ENCODE results near the gene TNS3. TPM values are rescaled to one million over a fixed set of nuclear protein-coding genes. Genes with fewer than 3 reads are reported as not detected.
A peak's percentile ranks its signal among the peaks of the same experiment; 100 is the strongest.

The TNS3 gene
- total RNA-seq, 3 donors from 2014 or later, result 69.1 to 98.9 (median 69.9) TPM

DNA sequence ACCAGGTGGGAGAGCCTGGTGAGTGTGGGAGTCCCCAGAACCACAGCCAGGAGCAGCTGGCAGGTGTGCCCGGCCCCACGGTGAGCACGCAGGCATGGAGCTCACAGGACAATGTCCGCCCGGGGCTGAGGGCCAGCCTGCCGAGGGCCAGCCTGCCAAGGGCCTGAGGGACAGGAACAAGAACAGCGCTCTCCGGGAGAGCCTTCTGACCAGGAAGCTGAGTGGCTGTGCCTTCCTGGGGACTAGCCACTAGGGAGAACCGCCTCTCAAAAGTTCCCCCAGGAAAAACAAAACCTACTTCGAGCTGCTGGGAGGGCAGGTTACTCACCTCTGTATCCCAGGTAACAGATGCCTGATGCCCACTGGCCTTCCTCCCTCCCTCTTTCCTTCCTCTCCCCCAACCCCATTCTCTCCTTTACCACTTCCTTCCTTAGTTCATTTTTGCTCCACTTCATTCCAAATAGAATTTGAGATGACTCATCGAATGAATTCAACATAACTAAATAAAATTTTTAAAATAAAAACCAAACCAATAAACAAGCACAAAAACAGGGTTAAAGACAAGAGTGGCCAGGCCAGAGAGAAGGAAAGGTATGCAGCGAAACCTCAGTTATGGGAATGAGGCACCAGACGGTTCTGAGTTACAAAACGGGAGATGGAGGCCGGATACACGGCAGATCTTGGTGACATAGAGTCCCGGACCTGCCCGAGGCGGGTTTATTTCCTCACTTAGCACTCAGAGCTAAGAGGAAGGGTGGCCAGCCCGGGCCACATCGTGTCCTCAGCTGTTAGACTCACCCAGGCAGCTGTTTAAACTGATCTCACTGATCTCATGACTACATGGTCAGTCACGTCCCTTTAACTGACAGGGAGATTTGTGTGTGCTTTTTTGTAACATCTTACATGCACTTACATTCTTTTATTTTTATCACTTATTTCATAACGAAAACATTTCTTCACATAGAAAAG lies 128.5 kb downstream of the TNS3 start:
- TF ChIP-seq, protein P1, sequence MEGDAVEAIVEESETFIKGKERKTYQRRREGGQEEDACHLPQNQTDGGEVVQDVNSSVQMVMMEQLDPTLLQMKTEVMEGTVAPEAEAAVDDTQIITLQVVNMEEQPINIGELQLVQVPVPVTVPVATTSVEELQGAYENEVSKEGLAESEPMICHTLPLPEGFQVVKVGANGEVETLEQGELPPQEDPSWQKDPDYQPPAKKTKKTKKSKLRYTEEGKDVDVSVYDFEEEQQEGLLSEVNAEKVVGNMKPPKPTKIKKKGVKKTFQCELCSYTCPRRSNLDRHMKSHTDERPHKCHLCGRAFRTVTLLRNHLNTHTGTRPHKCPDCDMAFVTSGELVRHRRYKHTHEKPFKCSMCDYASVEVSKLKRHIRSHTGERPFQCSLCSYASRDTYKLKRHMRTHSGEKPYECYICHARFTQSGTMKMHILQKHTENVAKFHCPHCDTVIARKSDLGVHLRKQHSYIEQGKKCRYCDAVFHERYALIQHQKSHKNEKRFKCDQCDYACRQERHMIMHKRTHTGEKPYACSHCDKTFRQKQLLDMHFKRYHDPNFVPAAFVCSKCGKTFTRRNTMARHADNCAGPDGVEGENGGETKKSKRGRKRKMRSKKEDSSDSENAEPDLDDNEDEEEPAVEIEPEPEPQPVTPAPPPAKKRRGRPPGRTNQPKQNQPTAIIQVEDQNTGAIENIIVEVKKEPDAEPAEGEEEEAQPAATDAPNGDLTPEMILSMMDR (IDR thresholded peaks at IDR 0.05), result no peak
- Histone ChIP-seq H3K36me3 (ENCODE audit: low read depth) (no peaks in the 10 kb centered on the region), H3K9me3 (no peaks in the 10 kb centered on the region), H3K4me3 (no peak overlapping the region), H3K4me1 (ENCODE audit: low read depth) (peaks cover 39% of the 10 kb centered on the region)
- intact Hi-C loops (cut with DNase I, micrococcal nuclease), result no loop called here
- peak; percentile 62 to 80 (median 68) for DNase-seq
- peak; percentile 75 for ATAC-seq

DNA sequence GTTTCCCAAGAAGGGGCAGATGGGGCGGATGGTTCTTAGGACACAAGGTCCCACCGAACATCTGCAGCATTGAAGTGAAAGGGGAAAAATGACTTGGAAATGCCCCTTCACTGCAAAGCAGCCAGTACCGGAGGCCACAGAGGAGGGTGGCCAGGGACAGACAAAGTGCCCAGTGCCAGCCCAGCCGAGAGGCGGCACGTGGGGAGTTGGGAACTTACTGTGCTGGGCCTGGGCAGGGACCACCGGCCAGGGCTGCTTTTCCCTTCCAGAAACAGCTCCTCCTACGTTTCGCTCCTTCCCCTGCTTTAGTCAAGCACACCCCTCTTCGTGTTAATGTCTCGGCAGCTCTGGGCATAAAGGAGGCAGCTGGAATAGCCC lies 129.2 kb downstream of the TNS3 start:
- ATAC-seq (no peak), DNase-seq (no peak)
- intact Hi-C loops (cut with DNase I, micrococcal nuclease), result no loop called here
- Histone ChIP-seq H3K4me3 (no peak overlapping the region), H3K9me3 (no peaks in the 10 kb centered on the region), H3K4me1 (ENCODE audit: low read depth) (peaks cover 39% of the 10 kb centered on the region), H3K36me3 (ENCODE audit: low read depth) (no peaks in the 10 kb centered on the region)
- TF ChIP-seq, protein P1 (IDR thresholded peaks at IDR 0.05), result no peak

DNA sequence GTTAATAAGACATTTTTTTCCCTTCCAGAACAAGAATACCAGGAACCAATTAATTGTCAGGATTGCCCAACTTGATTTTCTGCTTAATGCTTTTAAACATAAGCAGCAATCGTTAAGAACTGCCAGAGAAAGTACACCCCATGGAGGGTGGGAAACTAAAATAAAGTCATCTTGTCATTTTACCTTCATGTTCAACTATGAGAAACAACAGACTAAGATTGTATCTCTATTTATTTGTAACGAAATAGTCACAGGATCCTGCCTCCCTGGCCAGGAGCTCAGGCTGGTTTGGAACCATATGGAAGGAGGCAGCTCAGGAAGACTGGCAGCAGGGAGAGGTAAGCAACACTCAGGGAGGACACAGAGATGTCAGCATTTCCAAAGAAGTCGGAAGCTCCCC lies 129.6 kb downstream of the TNS3 start:
- TF ChIP-seq, protein P1 (IDR thresholded peaks at IDR 0.05), result no peak
- peaks cover 39% of the 10 kb centered on the region for H3K4me1 ChIP-seq (ENCODE audit: low read depth)
- no peaks in the 10 kb centered on the region for H3K36me3 ChIP-seq (ENCODE audit: low read depth)
- no peak for ATAC-seq
- no peaks in the 10 kb centered on the region for H3K9me3 ChIP-seq
- H3K4me3 ChIP-seq, result no peak overlapping the region
- DNase-seq, result no peak
- intact Hi-C loops (cut with DNase I, micrococcal nuclease), result no loop called here

DNA sequence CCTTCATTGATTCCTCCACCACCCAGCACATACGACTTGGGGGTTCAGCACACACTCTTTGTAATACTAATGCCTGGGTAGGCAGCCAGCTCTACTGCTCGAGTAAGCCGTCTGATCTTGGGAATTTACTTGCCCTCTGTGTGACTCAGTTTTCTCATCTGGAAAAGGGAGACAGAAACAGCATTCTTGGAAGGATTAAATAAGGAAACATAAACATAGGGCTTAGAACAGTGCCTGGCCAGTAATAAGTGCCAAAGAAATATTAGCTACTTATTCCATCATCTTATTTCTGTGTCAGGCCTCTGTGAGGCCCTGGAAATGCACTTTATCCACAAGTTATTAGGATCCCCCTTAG lies 130.1 kb downstream of the TNS3 start:
- TF ChIP-seq, protein P1 (IDR thresholded peaks at IDR 0.05), result no peak
- no peak for ATAC-seq
- no peak overlapping the region for H3K4me3 ChIP-seq
- no peak for DNase-seq
- intact Hi-C loops (cut with DNase I, micrococcal nuclease), result no loop called here
- H3K36me3 ChIP-seq (ENCODE audit: low read depth), result no peaks in the 10 kb centered on the region
- peaks cover 41% of the 10 kb centered on the region for H3K4me1 ChIP-seq (ENCODE audit: low read depth)
- H3K9me3 ChIP-seq, result no peaks in the 10 kb centered on the region

DNA sequence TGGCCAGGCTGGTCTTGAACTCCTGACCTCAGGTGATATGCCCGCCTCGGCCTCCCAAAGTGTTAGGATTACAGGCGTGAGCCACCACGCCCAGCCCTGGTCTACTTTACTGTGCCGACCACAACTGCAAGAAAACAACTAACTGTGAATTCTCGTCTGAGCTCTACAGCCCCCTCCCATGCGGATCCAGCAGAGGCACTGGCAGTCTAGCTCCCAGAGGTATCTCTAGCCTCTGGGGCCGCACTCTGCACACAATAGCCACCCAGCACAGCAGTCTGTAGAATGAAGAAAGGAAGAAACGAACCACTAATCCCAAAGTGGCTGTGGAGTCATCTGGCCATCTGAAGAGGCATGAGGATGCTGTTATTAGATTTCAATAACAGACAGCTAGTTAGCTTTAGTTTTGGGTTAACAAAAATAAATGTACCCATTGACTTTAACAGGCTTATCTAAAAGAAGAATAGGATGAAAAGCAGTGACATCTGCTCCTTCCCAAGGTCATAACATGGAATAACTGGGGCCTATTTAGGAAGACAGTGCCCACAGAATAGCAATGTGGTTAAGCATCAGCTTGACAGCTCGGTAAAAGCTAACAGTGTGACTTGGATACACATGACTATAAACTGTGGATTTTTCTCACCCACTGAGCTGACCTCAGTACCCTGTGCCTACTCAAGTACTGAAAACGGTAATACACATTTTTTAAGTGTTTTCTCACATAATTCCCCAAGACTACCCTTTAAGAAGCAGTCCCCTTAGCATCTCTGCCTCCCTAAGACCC lies 131.9 kb downstream of the TNS3 start:
- DNase-seq (no peak), ATAC-seq (no peak)
- Histone ChIP-seq H3K4me1 (ENCODE audit: low read depth) (peaks cover 48% of the 10 kb centered on the region), H3K36me3 (ENCODE audit: low read depth) (no peaks in the 10 kb centered on the region), H3K4me3 (no peak overlapping the region), H3K9me3 (no peaks in the 10 kb centered on the region)
- intact Hi-C loops (cut with DNase I, micrococcal nuclease), result loop anchor here in 1 of 2 donors (10.0 kb wide), 1 partner anchor 365 kb away; no protein-coding TSS in a partner anchor
- TF ChIP-seq, protein P1 (IDR thresholded peaks at IDR 0.05), result no peak

All from mucosa of descending colon (tissue), 3 donors.